GM19239 (cell line): ENCODE results near the gene SPEF1.

Source experiments
- DNase-seq: peaks from one replicate; pipeline ENCODE4 v3.0.0; 2011; ENCODE audit warnings: low spot score; ENCODE audit not compliant: insufficient read length
- FAIRE-seq: peaks from 2 replicates; lab custom pipeline; 2011; peaks lifted over from hg19 to GRCh38; lab: Jason Lieb, UNC

The SPEF1 gene

GRCh38 chr20:3734111-3734843 lies 47.0 kb downstream of the SPEF1 start:
- FAIRE-seq (no peak), DNase-seq (no peak)

- no peak for FAIRE-seq
- DNase-seq = no peak
These were observed 47.9 kb downstream of the SPEF1 start for GRCh38 chr20:3733119-3733995.

- DNase-seq = no peak
- no peak for FAIRE-seq
These were observed 48.7 kb downstream of the SPEF1 start, which contains the start of gene HSPA12B for GRCh38 chr20:3732327-3733118. TSS of gene HSPA12B (plus strand) at chr20:3732685. CDS start at chr20:3738675, 5,990 bp downstream.

DNA sequence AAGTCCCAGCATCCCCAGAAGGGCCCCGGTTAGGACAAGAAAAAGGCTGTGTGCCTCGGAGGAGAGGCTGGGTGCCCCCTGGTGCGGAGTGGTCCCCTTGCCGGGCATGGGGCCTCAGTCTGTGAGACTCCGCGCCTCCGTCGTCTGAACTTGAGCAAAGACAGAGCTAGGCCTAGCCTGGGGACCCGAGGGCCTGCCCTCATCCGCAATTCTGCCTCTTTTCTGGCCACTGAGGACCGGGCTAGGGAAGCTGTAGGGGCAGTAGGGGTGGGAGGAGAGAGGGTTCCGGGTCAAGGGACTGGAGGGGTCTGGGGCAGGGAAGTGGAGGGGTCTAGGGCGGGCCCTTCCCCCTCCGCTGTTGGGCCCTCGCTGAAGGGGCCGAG lies 49.3 kb downstream of the SPEF1 start:
- FAIRE-seq = no peak

DNA sequence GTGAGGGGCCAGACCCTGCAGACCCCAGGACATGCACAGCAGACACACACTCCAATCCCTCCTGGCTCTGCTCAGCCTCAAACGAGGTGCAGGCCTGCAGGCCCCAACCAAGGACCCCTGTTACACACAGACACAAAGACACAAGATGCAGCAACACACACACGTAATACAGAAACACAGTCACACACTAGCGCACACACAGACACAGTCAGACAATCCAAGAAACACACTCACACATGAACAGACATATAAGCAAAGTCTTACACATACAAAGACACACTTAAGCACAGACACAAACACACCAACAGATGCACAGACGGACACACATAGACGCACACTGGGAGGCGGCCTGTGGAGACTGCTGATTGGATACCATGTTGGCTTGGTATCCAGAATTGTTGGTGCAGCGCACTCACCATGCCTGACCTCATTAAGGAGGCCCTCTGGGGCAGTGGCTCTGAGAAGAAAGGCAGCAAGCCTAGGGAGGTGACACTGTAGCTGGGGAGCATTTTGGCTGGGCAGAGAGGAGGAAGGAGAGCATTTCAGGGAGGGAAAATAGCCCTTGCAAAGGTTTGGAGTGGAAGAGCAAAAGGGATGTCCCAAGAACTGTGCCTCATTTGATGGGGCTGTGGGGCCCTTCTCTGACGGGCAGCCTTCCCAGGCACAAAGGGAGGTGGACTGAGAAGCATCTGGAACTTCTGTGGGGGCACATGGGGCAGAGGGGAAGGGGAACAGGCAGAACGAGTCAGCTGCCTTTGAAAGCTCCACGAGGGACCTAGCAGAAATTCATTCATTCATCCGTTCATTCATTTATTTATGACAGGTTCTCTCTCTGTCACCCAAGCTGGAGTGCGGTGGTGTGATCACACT lies 50.2 kb downstream of the SPEF1 start:
- DNase-seq = no peak
- FAIRE-seq = no peak

More for the DNA sequence above, 49.3 kb downstream of the SPEF1 start:
- no peak for DNase-seq

GRCh38 chr20:3729811-3730540 lies 51.3 kb downstream of the SPEF1 start:
- DNase-seq (no peak), FAIRE-seq (no peak)

DNA sequence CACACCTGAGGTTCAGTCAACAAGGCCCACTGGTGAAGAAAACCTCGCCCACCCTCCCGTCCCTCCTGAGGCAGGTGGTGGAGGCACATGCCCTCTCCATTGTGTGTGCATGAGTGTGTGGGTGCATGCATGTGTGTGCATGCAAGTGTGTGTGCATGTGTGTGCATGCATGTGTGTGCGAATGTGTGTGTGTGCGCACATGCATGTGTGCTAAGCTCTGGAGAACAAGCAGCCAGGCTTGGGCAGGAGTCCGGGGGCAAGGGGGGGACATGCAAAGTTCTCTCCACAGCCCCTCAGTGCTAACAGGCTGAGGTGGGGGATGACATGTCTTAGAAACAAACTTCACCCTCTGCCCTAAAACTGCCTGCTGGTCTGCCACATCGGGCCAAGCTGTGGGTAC lies 51.9 kb downstream of the SPEF1 start:
- no peak for DNase-seq
- no peak for FAIRE-seq

DNA sequence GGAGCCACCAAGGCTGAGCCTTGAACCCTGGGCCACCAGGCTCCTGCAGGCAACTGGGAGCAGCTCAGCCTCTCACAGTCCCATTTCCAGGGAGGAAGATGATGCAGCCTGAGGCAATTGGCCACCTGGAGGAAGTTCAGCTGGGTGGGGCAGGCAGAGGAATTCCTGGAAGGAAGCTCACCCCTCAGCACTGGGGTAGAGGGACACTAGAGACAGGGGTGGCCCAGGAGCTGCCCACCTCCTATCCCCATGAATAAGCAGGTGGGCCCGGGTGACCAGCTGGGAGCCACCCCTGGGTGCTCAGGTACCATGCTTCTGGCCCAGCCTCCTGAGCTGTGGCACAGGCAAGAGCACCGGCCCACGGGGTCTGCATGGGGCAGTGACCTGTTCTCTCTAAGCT lies 52.4 kb downstream of the SPEF1 start:
- FAIRE-seq = no peak
- no peak for DNase-seq

DNA sequence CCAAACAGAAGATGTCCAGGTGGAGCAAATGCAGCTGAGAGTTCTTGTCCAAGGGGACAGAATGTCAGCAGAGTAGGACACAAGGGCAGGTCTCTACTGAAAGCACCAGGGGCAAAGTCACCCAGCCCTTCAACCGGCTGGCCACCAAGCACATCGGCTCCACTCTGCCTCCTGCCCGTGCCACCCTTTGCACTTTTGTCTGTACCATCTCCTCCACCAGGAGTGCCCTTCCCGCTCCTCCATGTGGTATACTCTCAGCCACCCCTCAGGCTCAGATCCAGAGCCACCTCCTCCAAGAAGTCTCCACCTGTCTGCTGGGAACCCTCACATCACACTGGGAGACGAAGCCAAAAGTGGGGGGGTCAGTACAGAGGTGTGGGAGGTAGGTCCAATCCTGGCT lies 52.9 kb downstream of the SPEF1 start:
- no peak for FAIRE-seq

More for the DNA sequence above, 52.9 kb downstream of the SPEF1 start:
- DNase-seq = no peak
